ENCODE data around the gene GLI1. TPM values are rescaled to one million over a fixed set of nuclear protein-coding genes. Genes with fewer than 3 reads are reported as not detected.

The GLI1 gene
- total RNA-seq, 4 donors from 2014 or later, result 0.67 to 2.1 (median 1.3) TPM

DNA sequence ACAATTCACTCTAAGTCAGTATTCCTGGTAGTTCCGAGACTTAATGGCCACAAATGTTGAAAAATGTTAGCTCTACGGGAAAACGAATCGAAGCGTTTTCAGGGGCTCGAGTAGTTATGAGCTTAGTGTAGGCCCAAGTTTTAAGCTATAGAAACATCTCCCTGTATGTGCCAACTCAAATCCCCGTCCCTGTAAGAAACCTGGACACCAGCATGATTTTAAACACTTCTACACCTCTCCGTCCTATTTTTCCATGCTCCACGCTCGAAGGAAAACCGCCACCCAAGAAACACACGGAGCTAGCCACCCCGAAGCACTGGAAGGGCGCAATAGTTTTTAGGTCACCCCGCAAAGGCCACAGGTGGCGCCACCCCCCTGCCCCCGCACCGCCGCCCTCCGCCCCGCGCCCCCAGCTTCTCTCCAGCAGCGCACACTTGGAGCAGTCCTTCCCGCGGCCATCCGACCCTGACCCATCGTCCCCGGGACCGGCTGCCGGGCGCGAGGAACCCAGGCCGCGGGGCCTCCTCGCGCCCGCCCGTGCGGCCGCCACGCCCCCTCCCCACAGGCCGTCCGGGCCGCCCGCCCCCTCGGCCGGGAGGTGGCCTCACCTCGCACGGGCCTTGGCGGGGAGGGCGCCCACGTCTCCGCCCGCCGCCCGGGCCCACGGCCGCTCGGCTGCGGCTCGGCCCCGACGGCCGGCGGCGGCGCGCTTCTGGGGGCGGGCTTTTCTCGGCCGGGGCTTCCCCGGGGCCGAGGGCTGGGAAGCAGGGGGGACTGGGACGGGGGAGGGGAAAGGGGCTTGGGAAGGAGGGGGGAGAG is 29.3 kb upstream of the GLI1 start:
- DNase-seq, result peak in 2 of 3 donors; percentile 49 to 72
- Histone ChIP-seq H3K27ac (peak overlapping the region; percentile 91 to 97 (median 94)), H3K4me1 (peaks cover 0 to 6% (median 0%) of the 10 kb centered on the region in 4 donors), H3K4me3 (peak overlapping the region; percentile 60 to 92 (median 76)), H3K27me3 (no peaks in the 10 kb centered on the region), H3K9me3 (no peaks in the 10 kb centered on the region), H3K36me3 (peaks cover 0 to 7% (median 0%) of the 10 kb centered on the region in 3 donors)
- no peak for TF ChIP-seq POLR2A (IDR thresholded peaks at IDR 0.05)
- TF ChIP-seq, protein P1, sequence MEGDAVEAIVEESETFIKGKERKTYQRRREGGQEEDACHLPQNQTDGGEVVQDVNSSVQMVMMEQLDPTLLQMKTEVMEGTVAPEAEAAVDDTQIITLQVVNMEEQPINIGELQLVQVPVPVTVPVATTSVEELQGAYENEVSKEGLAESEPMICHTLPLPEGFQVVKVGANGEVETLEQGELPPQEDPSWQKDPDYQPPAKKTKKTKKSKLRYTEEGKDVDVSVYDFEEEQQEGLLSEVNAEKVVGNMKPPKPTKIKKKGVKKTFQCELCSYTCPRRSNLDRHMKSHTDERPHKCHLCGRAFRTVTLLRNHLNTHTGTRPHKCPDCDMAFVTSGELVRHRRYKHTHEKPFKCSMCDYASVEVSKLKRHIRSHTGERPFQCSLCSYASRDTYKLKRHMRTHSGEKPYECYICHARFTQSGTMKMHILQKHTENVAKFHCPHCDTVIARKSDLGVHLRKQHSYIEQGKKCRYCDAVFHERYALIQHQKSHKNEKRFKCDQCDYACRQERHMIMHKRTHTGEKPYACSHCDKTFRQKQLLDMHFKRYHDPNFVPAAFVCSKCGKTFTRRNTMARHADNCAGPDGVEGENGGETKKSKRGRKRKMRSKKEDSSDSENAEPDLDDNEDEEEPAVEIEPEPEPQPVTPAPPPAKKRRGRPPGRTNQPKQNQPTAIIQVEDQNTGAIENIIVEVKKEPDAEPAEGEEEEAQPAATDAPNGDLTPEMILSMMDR (IDR thresholded peaks at IDR 0.05), result peak in 1 of 6 experiments; percentile 24

DNA sequence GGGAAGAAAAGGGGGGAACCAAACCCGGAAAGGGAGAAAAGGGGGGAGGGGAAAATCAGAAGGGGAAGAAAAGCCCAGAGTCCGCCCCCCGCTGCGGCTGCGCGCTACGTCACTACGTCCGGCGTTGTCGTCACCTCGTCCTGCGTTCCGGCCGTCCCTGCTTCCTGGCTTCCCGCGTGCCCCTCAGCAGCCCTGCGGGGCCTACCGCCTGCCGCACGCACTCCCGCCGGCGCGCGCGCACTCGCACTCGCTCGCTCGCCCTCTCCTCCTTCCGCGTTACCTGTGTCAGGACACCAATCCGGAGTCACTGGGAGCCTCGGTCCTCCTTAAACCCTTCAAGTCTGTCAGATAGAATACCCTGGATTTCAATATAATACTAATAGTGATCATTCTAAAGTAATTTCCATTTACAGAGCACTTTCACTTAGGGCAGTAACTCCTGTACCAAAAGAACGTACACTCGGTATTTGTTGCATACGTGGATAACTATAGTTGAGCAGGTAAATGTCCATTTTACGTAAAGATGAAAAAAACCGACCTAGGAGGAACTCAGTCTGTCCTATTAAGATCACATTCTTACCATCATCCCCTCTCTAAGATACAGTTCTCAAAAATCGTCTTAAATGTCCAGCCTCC is 28.5 kb upstream of the GLI1 start, which contains the start of gene R3HDM2:
Gene R3HDM2 (minus strand): TSS at position 113 of the 636 bp plus-strand sequence. CDS start 120,615 bp downstream, outside the sequence.
- Histone ChIP-seq H3K36me3 (peaks cover 0 to under 1% (median 0%) of the 10 kb centered on the region in 3 donors), H3K9me3 (no peaks in the 10 kb centered on the region), H3K27ac (peak within 1 kb of the TSS; percentile 91 to 97 (median 94)), H3K4me3 (peak within 1 kb of the TSS; percentile 60 to 92 (median 76)), H3K27me3 (no peaks in the 10 kb centered on the region), H3K4me1 (peaks cover 0 to 6% (median 0%) of the 10 kb centered on the region in 4 donors)
- DNase-seq, result peak; percentile 94 to 98 (median 97)
- peak; percentile 90 to 94 for TF ChIP-seq POLR2A (IDR thresholded peaks at IDR 0.05)
- TF ChIP-seq, protein P1 (IDR thresholded peaks at IDR 0.05), result peak in 3 of 6 experiments; percentile 0 to 16 (median 8)

DNA sequence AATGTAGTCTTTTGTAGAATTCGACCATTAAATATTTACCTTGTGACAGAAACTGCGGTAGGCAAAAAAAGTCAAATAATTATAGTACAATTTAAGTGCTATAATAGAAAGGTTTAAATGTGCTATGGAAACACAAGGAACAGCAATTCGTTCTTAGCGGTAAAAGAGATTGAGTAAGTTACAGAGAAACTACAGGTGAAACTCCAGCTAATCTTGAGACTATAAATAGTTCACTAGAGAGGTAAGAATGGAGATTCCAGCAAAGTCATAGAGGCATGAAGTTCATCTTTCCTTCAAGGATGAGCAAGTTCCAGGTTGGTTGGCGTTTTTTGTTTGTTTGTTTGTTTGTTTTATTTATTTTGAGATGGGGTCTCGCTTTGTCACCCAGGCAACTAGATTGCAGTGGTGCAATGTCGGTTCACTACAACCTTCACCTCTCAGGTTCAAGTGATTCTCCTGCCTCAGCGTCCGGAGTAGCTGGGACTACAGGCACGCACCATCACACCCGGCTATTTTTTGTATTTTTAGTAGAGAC is 27.9 kb upstream of the GLI1 start:
- TF ChIP-seq, protein P1 (IDR thresholded peaks at IDR 0.05), result no peak
- TF ChIP-seq POLR2A (IDR thresholded peaks at IDR 0.05), result no peak

GRCh38 chr12:57433370-57433769 is 26.2 kb upstream of the GLI1 start:
- Histone ChIP-seq H3K9me3 (no peaks in the 10 kb centered on the region), H3K36me3 (no peaks in the 10 kb centered on the region), H3K4me3 (no peak overlapping the region), H3K27ac (no peak overlapping the region), H3K4me1 (peaks cover 0 to 6% (median 0%) of the 10 kb centered on the region in 4 donors), H3K27me3 (no peaks in the 10 kb centered on the region)
- DNase-seq, result no peak
- TF ChIP-seq POLR2A (IDR thresholded peaks at IDR 0.05), result no peak
- TF ChIP-seq, protein P1 (IDR thresholded peaks at IDR 0.05), result no peak

More for the DNA sequence above, 27.9 kb upstream of the GLI1 start:
- Histone ChIP-seq H3K27ac (peak overlapping the region; percentile 91 to 97 (median 94)), H3K4me3 (peak overlapping the region in 2 of 4 donors; percentile 87 to 92), H3K36me3 (no peaks in the 10 kb centered on the region), H3K9me3 (no peaks in the 10 kb centered on the region), H3K4me1 (peaks cover 0 to 6% (median 0%) of the 10 kb centered on the region in 4 donors), H3K27me3 (no peaks in the 10 kb centered on the region)
- DNase-seq, result no peak

- TF ChIP-seq, protein P1 (IDR thresholded peaks at IDR 0.05), result no peak
- no peak for TF ChIP-seq POLR2A (IDR thresholded peaks at IDR 0.05)
- DNase-seq, result peak in 1 of 3 donors; percentile 42
- Histone ChIP-seq H3K27me3 (no peaks in the 10 kb centered on the region), H3K27ac (no peak within 1 kb of the TSS), H3K4me1 (peaks cover 0 to 1% (median 0%) of the 10 kb centered on the region in 4 donors), H3K9me3 (no peaks in the 10 kb centered on the region), H3K36me3 (no peaks in the 10 kb centered on the region), H3K4me3 (peak within 1 kb of the TSS in 1 of 4 donors; percentile 29)
Measured at GRCh38 chr12:57434517-57435223, 24.9 kb upstream of the GLI1 start, which contains the start of gene INHBC. TSS of gene INHBC (plus strand) at chr12:57434784. CDS start at chr12:57434887, 103 bp downstream.

All from Peyer's patch (tissue), 4 donors.